IMR-90 (cell line): Measurements from ENCODE around the gene C8A. TPM values are rescaled to one million over a fixed set of nuclear protein-coding genes. Genes with fewer than 3 reads are reported as not detected.

ENCODE experiments used
- ATAC-seq: fragments of 200-7000 bp; cut with Tn5 transposase; 2 replicates; pipeline ENCODE4 v1.9.1; 2020; ENCODE audit warnings: low read depth, mild to moderate bottlenecking, moderate library complexity
- BruUV-seq: library from RNA; stranded (reverse); fragments of 400-500 nt; replicated peaks from 2 replicates; lab custom pipeline; 2021; lab: Mats Ljungman, UMichigan
- CTCF ChIA-PET: fragments of 300-600 bp; formaldehyde crosslinking; extraction: SDS; loops from one replicate; lab custom pipeline; 2021; ENCODE audit warnings: antibody characterized with exemption; lab: Yijun Ruan, JAX
- POLR2A ChIA-PET: fragments of 300-600 bp; sonication (Branson Sonifier 250); formaldehyde crosslinking; loops from one replicate; lab custom pipeline; 2022; ENCODE audit warnings: antibody characterized with exemption; ENCODE audit not compliant: unreplicated experiment; lab: Charles Lee
- DNase-seq: peaks from one replicate; pipeline ENCODE4 v3.0.0; 2013
- H2AFZ ChIP-seq: replicated peaks from 2 replicates; pipeline ENCODE3; 2013; ENCODE audit warnings: low read length, mild to moderate bottlenecking; ENCODE audit not compliant: poor library complexity
- H2AK5ac ChIP-seq: 2 replicates; pipeline ENCODE4 v1.6.1; 2013; ENCODE audit warnings: low read depth, low read length, inconsistent platforms
- H2AK9ac ChIP-seq: replicated peaks from 2 replicates; pipeline ENCODE3; 2013; ENCODE audit warnings: mild to moderate bottlenecking, low read depth, low read length, moderate library complexity; ENCODE audit not compliant: poor library complexity
- H2BK120ac ChIP-seq: 2 replicates; pipeline ENCODE4 v1.6.1; 2013; ENCODE audit warnings: low read depth, low read length, inconsistent platforms
- H2BK15ac ChIP-seq: 3 replicates; pipeline ENCODE4 v1.6.1; 2013; ENCODE audit warnings: low read depth, low read length, inconsistent platforms
- H2BK20ac ChIP-seq: 2 replicates; pipeline ENCODE4 v1.6.1; 2013; ENCODE audit warnings: low read depth, mild to moderate bottlenecking, inconsistent platforms, low read length, moderate library complexity
- H2BK5ac ChIP-seq: 2 replicates; pipeline ENCODE4 v1.6.1; 2013; ENCODE audit warnings: mild to moderate bottlenecking, low read depth, low read length, inconsistent platforms; ENCODE audit not compliant: poor library complexity, severe bottlenecking
- H3K14ac ChIP-seq: replicated peaks from 2 replicates; pipeline ENCODE4 v1.6.1; 2013; ENCODE audit warnings: low read depth, low read length, inconsistent platforms
- H3K18ac ChIP-seq: 2 replicates; pipeline ENCODE4 v1.6.1; 2013; ENCODE audit warnings: low read depth, low read length, control low read depth
- H3K23ac ChIP-seq: 2 replicates; pipeline ENCODE4 v1.6.1; 2013; ENCODE audit warnings: low read depth, low read length, inconsistent platforms
- H3K27ac ChIP-seq: 2 replicates; pipeline ENCODE4 v1.5.1; 2013; ENCODE audit warnings: mild to moderate bottlenecking, control low read depth, low read length; ENCODE audit not compliant: insufficient read depth
- H3K27me3 ChIP-seq: 2 replicates; pipeline ENCODE4 v1.6.1; 2013; ENCODE audit warnings: low read length; ENCODE audit not compliant: control insufficient read depth, insufficient read depth
- H3K36me3 ChIP-seq: 2 replicates; pipeline ENCODE4 v1.6.1; 2013; ENCODE audit warnings: low read length, mixed read lengths; ENCODE audit not compliant: control insufficient read depth, insufficient read depth
- H3K4ac ChIP-seq: 2 replicates; pipeline ENCODE4 v1.6.1; 2013; ENCODE audit warnings: low read depth, low read length, inconsistent platforms
- H3K4me1 ChIP-seq: 2 replicates; pipeline ENCODE4 v1.6.1; 2013; ENCODE audit warnings: low read length, mixed read lengths; ENCODE audit not compliant: control insufficient read depth, insufficient read depth
- H3K4me2 ChIP-seq: 2 replicates; pipeline ENCODE4 v1.6.1; 2013; ENCODE audit warnings: low read depth, mild to moderate bottlenecking, control low read depth, low read length, moderate library complexity
- H3K4me3 ChIP-seq: 2 replicates; pipeline ENCODE4 v1.5.1; 2013; ENCODE audit warnings: low read depth, mild to moderate bottlenecking, control low read depth, low read length, moderate library complexity; ENCODE audit not compliant: insufficient read depth
- H3K56ac ChIP-seq: 2 replicates; pipeline ENCODE4 v1.6.1; 2013; ENCODE audit warnings: low read length, inconsistent platforms; ENCODE audit not compliant: insufficient read depth; ENCODE audit errors: extremely low read depth
- H3K79me1 ChIP-seq, 2 experiments: 2 replicates each; pipeline ENCODE4 v1.6.1; 2013; ENCODE audit warnings: low read length in 2 of 2, inconsistent platforms in 1 of 2, low read depth in 1 of 2
- H3K9ac ChIP-seq: 2 replicates; pipeline ENCODE4 v1.6.1; 2013; ENCODE audit warnings: low read depth, low read length, control low read depth
- H3K9me1 ChIP-seq: 2 replicates; pipeline ENCODE4 v1.6.1; 2013; ENCODE audit warnings: low read length, inconsistent platforms; ENCODE audit not compliant: insufficient read depth
- H3K9me3 ChIP-seq: 2 replicates; pipeline ENCODE4 v1.6.1; 2013; ENCODE audit warnings: low read length; ENCODE audit not compliant: control insufficient read depth, insufficient read depth
- H4K20me1 ChIP-seq: 2 replicates; pipeline ENCODE4 v1.6.1; 2013; ENCODE audit warnings: low read length, inconsistent platforms; ENCODE audit not compliant: insufficient read depth
- H4K5ac ChIP-seq: 2 replicates; pipeline ENCODE4 v1.6.1; 2013; ENCODE audit warnings: mild to moderate bottlenecking, low read depth, low read length, control low read depth
- H4K8ac ChIP-seq, 2 experiments: 2 replicates each; pipeline ENCODE4 v1.6.1; 2013; ENCODE audit warnings: low read depth in 2 of 2, low read length in 2 of 2, control low read depth in 1 of 2, inconsistent platforms in 1 of 2
- H4K91ac ChIP-seq: 2 replicates; pipeline ENCODE4 v1.6.1; 2013; ENCODE audit warnings: low read depth, low read length, inconsistent platforms; ENCODE audit not compliant: insufficient read depth
- BHLHE40 ChIP-seq: fragments of 150-350 bp; IDR thresholded peaks from 2 replicates; pipeline ENCODE4 v1.6.1; 2016; ENCODE audit warnings: mild to moderate bottlenecking, low read depth, low read length
- CEBPB ChIP-seq: IDR thresholded peaks from 2 replicates; pipeline ENCODE4 v1.6.1; 2012; ENCODE audit warnings: low read depth, low read length, improper control_type of control experiment
- CHD1 ChIP-seq: IDR thresholded peaks from 2 replicates; pipeline ENCODE4 v1.6.1; 2012; ENCODE audit warnings: low read depth, low read length, improper control_type of control experiment
- FOS ChIP-seq: fragments of 150-350 bp; IDR thresholded peaks from 2 replicates; pipeline ENCODE4 v1.6.1; 2016; ENCODE audit warnings: low read depth, low read length
- MAFK ChIP-seq: IDR thresholded peaks from 2 replicates; pipeline ENCODE4 v1.6.1; 2012; ENCODE audit warnings: low read depth, low read length, improper control_type of control experiment
- MAZ ChIP-seq: IDR thresholded peaks from 2 replicates; pipeline ENCODE4 v1.6.1; 2012; ENCODE audit warnings: low read depth, mild to moderate bottlenecking, low read length, improper control_type of control experiment, moderate library complexity, borderline replicate concordance
- MXI1 ChIP-seq: IDR thresholded peaks from 2 replicates; pipeline ENCODE4 v1.6.1; 2012; ENCODE audit warnings: low read depth, mild to moderate bottlenecking, low read length, moderate library complexity, borderline replicate concordance
- NFE2L2 ChIP-seq: fragments of 150-350 bp; IDR thresholded peaks from 2 replicates; pipeline ENCODE4 v1.6.1; 2016; ENCODE audit warnings: low read depth, mild to moderate bottlenecking, low read length
- POLR2A ChIP-seq: IDR thresholded peaks from 2 replicates; pipeline ENCODE4 v1.6.1; 2012; ENCODE audit warnings: mild to moderate bottlenecking, low read depth, low read length
- RAD21 ChIP-seq: IDR thresholded peaks from 2 replicates; pipeline ENCODE4 v1.6.1; 2012; ENCODE audit warnings: low read length, improper control_type of control experiment
- RCOR1 ChIP-seq: IDR thresholded peaks from 2 replicates; pipeline ENCODE4 v1.6.1; 2012; ENCODE audit warnings: mild to moderate bottlenecking, low read length, improper control_type of control experiment; ENCODE audit not compliant: insufficient replicate concordance
- RFX5 ChIP-seq: IDR thresholded peaks from 2 replicates; pipeline ENCODE4 v1.8.0; 2012; ENCODE audit warnings: low read depth, mild to moderate bottlenecking, low read length, moderate library complexity
- SMC3 ChIP-seq: fragments of 150-350 bp; IDR thresholded peaks from 2 replicates; pipeline ENCODE4 v1.6.1; 2016; ENCODE audit warnings: low read depth, mild to moderate bottlenecking, antibody characterized with exemption, low read length, moderate library complexity
- WGBS, 2 experiments: methylation state at CpG; one replicate each; pipeline versions ENCODE4 v1.1.5 to v1.1.7; 2013; ENCODE audit warnings: missing lambda C conversion rate in 2 of 2; ENCODE audit not compliant: insufficient read length in 1 of 2; ENCODE audit errors: extremely low coverage in 2 of 2; 5-methylcytosine and 5-hydroxymethylcytosine counted together
- dilution Hi-C: fragments of 300-500 bp; cut with HindIII; formaldehyde crosslinking; loops from one replicate; pipeline ENCODE4 v1.14.3; 2018; ENCODE audit warnings: low sequenced_read_pairs; ENCODE audit not compliant: unreplicated experiment
- in situ Hi-C: fragments of 300-500 bp; cut with MboI; formaldehyde crosslinking; loops from 3 replicates; pipeline ENCODE4 v1.14.3; 2019; ENCODE audit warnings: low sequenced_read_pairs, inconsistent platforms, mixed read lengths
- intact Hi-C: fragments of 100-400 bp; cut with micrococcal nuclease; formaldehyde crosslinking; loops from 2 replicates; pipeline ENCODE4 v1.10.0; 2022
- polyA plus RNA-seq, 3 experiments: library from polyadenylated mRNA; depleted of rRNA; stranded (reverse); fragments of >200 nt; gene quantifications; 2 replicates each; pipeline ENCODE4 v1.2.3, GENCODE V29; 2012; ENCODE audit warnings: low replicate concordance in 1 of 3
- total RNA-seq: library from RNA; depleted of rRNA; stranded (reverse); fragments of >200 nt; gene quantifications from 2 replicates; pipeline ENCODE4 v1.2.3, GENCODE V29; 2012
- TF ChIP-seq, protein P1 (sequence below): fragments of 150-350 bp; IDR thresholded peaks from 2 replicates; pipeline ENCODE4 v1.6.1; 2017; ENCODE audit warnings: mild to moderate bottlenecking, antibody characterized with exemption, low read length, low read depth
- TF ChIP-seq, protein P2 (sequence below): conservative IDR thresholded peaks from 2 replicates; pipeline ENCODE4 v1.5.1; 2012; ENCODE audit warnings: mild to moderate bottlenecking, low read depth, low read length, improper control_type of control experiment
- TF ChIP-seq, protein P3 (sequence below): fragments of 150-350 bp; IDR thresholded peaks from 2 replicates; pipeline ENCODE4 v1.6.1; 2016; ENCODE audit warnings: low read depth, mild to moderate bottlenecking, low read length, moderate library complexity, borderline replicate concordance

C8A gene
- total and polyA plus RNA-seq, 2 of the 4 experiments (the other 2 are of a cell fraction) = not detected

DNA sequence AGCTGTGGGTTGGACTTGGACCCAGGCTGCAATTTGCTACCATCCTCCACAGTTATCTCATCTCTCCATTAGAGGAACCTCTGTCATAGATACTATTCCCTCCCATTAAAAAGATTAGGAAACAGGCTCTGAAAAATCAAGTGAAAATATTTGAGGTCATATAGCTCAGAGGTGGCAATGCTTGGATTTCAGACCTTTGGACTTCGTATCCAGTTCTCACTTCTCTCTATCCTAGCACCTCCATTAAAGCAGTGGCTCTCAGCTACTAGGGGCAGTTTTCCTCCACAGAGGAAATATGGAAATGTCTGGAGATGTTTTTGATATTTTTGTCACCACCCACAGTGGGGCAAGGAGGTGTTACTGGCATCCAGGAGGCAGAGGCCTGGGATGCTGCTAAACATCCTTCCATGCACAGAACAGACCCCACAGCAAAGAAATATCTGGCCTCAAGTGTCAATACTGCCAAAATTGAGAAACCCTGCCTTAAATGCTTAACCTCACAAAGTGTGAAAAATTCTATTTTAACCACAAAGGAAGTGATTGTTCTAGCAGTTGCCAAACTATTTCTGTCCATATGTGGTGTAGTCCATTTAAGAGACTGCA, 54.1 kb downstream of the C8A start:
- Histone ChIP-seq H4K8ac (no peak overlapping the region), H2AK9ac (no peak overlapping the region), H3K18ac (no peak overlapping the region), H4K20me1 (no peaks in the 10 kb centered on the region), H3K4me1 (peaks cover 10% of the 10 kb centered on the region), H2BK20ac (no peak overlapping the region), H3K14ac (no peak overlapping the region), H4K91ac (no peak overlapping the region), H2BK5ac (no peak overlapping the region), H3K9me1 (no peaks in the 10 kb centered on the region; the same call in 1 of the 2 replicates), H3K36me3 (no peaks in the 10 kb centered on the region), H2AFZ (no peak overlapping the region), H2AK5ac (no peak overlapping the region), H3K79me1 (no peaks in the 10 kb centered on the region), H3K23ac (no peak overlapping the region), H4K5ac (no peak overlapping the region), H3K27me3 (no peaks in the 10 kb centered on the region), H3K4me2 (no peak overlapping the region), H2BK120ac (no peak overlapping the region), H3K56ac (no peak overlapping the region), H3K4me3 (no peak overlapping the region), H3K9ac (no peak overlapping the region), H3K27ac (no peak overlapping the region), H3K9me3 (no peaks in the 10 kb centered on the region), H3K4ac (no peak overlapping the region), H2BK15ac (no peak overlapping the region)
- TF ChIP-seq, protein P1, sequence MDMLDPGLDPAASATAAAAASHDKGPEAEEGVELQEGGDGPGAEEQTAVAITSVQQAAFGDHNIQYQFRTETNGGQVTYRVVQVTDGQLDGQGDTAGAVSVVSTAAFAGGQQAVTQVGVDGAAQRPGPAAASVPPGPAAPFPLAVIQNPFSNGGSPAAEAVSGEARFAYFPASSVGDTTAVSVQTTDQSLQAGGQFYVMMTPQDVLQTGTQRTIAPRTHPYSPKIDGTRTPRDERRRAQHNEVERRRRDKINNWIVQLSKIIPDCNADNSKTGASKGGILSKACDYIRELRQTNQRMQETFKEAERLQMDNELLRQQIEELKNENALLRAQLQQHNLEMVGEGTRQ = no peak
- TF ChIP-seq POLR2A = no peak
- TF ChIP-seq SMC3 = no peak
- no peak for TF ChIP-seq MAZ
- TF ChIP-seq RFX5 = no peak
- no peak for TF ChIP-seq MXI1
- TF ChIP-seq, protein P2, sequence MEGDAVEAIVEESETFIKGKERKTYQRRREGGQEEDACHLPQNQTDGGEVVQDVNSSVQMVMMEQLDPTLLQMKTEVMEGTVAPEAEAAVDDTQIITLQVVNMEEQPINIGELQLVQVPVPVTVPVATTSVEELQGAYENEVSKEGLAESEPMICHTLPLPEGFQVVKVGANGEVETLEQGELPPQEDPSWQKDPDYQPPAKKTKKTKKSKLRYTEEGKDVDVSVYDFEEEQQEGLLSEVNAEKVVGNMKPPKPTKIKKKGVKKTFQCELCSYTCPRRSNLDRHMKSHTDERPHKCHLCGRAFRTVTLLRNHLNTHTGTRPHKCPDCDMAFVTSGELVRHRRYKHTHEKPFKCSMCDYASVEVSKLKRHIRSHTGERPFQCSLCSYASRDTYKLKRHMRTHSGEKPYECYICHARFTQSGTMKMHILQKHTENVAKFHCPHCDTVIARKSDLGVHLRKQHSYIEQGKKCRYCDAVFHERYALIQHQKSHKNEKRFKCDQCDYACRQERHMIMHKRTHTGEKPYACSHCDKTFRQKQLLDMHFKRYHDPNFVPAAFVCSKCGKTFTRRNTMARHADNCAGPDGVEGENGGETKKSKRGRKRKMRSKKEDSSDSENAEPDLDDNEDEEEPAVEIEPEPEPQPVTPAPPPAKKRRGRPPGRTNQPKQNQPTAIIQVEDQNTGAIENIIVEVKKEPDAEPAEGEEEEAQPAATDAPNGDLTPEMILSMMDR = no peak
- TF ChIP-seq, protein P3, sequence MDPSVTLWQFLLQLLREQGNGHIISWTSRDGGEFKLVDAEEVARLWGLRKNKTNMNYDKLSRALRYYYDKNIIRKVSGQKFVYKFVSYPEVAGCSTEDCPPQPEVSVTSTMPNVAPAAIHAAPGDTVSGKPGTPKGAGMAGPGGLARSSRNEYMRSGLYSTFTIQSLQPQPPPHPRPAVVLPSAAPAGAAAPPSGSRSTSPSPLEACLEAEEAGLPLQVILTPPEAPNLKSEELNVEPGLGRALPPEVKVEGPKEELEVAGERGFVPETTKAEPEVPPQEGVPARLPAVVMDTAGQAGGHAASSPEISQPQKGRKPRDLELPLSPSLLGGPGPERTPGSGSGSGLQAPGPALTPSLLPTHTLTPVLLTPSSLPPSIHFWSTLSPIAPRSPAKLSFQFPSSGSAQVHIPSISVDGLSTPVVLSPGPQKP = no peak
- TF ChIP-seq CHD1 = no peak
- no peak for TF ChIP-seq CEBPB
- no peak for TF ChIP-seq NFE2L2
- TF ChIP-seq MAFK = no peak
- TF ChIP-seq BHLHE40 = no peak
- TF ChIP-seq RAD21 = no peak
- no peak for TF ChIP-seq RCOR1
- no peak for TF ChIP-seq FOS
- ChIA-PET CTCF (interaction anchor here (1.3 kb wide), 1 partner anchor 33 kb away, joined by 3 read pairs; no protein-coding TSS in a partner anchor), POLR2A (no interaction called here)
- ATAC-seq (no peak), DNase-seq (no peak)
- dilution Hi-C loops = no loop called here
- intact Hi-C loops = no loop called here
- in situ Hi-C loops = no loop called here
- BruUV-seq = no TSS peak
- WGBS, 2 experiments = no CpG with 5 or more reads among the region's 1 CpG
